ENCODE measurements around the gene VPS39.

The VPS39 gene

GRCh38 chr15:42184736-42185135 is 23.4 kb downstream of the VPS39 start:
- no peaks in the 10 kb centered on the region for H3K27me3 ChIP-seq (ENCODE audit: low read length)
- TF ChIP-seq CTCF (IDR thresholded peaks at IDR 0.05; ENCODE audit: insufficient read depth, low read length, poor library complexity, severe bottlenecking) (no peak), EZH2phosphoT487 (conservative IDR thresholded peaks at IDR 0.05; ENCODE audit: low read length) (no peak)
- no peaks in the 10 kb centered on the region for H3K79me2 ChIP-seq (ENCODE audit: insufficient read depth, low read length)
- no peak overlapping the region for H3K9ac ChIP-seq (ENCODE audit: low read length)
- no peak overlapping the region for H3K4me2 ChIP-seq (ENCODE audit: low read depth, low read length, poor library complexity, severe bottlenecking)
- peaks cover 11% of the 10 kb centered on the region for H3K36me3 ChIP-seq (ENCODE audit: low read length)
- no peaks in the 10 kb centered on the region for H3F3A ChIP-seq (ENCODE audit: insufficient read depth)
- no peak overlapping the region for H3K27ac ChIP-seq (ENCODE audit: low read depth, low read length)
- no peaks in the 10 kb centered on the region for H3K9me3 ChIP-seq (ENCODE audit: insufficient read depth, low read length)
- no peaks in the 10 kb centered on the region for H3K9me2 ChIP-seq (replicated peaks; ENCODE audit: insufficient read depth, low read length)
- H4K20me1 ChIP-seq (ENCODE audit: low read depth, low read length): no peaks in the 10 kb centered on the region
- no peak overlapping the region for H2AFZ ChIP-seq (ENCODE audit: low read depth, low read length, severe bottlenecking)
- no peak overlapping the region for H3K4me3 ChIP-seq (ENCODE audit: insufficient read depth, low read length, poor library complexity, severe bottlenecking)

GRCh38 chr15:42184296-42184695 is 23.8 kb downstream of the VPS39 start:
- no peaks in the 10 kb centered on the region for H3K9me3 ChIP-seq (ENCODE audit: insufficient read depth, low read length)
- no peaks in the 10 kb centered on the region for H3K79me2 ChIP-seq (ENCODE audit: insufficient read depth, low read length)
- H3K9ac ChIP-seq (ENCODE audit: low read length): no peak overlapping the region
- peaks cover 11% of the 10 kb centered on the region for H3K36me3 ChIP-seq (ENCODE audit: low read length)
- no peak overlapping the region for H3K27ac ChIP-seq (ENCODE audit: low read depth, low read length)
- H3K27me3 ChIP-seq (ENCODE audit: low read length): no peaks in the 10 kb centered on the region
- TF ChIP-seq EZH2phosphoT487 (conservative IDR thresholded peaks at IDR 0.05; ENCODE audit: low read length) (no peak), CTCF (IDR thresholded peaks at IDR 0.05; ENCODE audit: insufficient read depth, low read length, poor library complexity, severe bottlenecking) (no peak)
- H3K4me3 ChIP-seq (ENCODE audit: insufficient read depth, low read length, poor library complexity, severe bottlenecking): no peak overlapping the region
- no peaks in the 10 kb centered on the region for H3K9me2 ChIP-seq (replicated peaks; ENCODE audit: insufficient read depth, low read length)
- no peaks in the 10 kb centered on the region for H3F3A ChIP-seq (ENCODE audit: insufficient read depth)
- no peak overlapping the region for H2AFZ ChIP-seq (ENCODE audit: low read depth, low read length, severe bottlenecking)
- no peak overlapping the region for H3K4me2 ChIP-seq (ENCODE audit: low read depth, low read length, poor library complexity, severe bottlenecking)
- no peaks in the 10 kb centered on the region for H4K20me1 ChIP-seq (ENCODE audit: low read depth, low read length)

GRCh38 chr15:42182961-42183360 is 25.1 kb downstream of the VPS39 start:
- no peak for TF ChIP-seq EZH2phosphoT487 (conservative IDR thresholded peaks at IDR 0.05; ENCODE audit: low read length)
- H3K79me2 ChIP-seq (ENCODE audit: insufficient read depth, low read length): no peaks in the 10 kb centered on the region
- H4K20me1 ChIP-seq (ENCODE audit: low read depth, low read length): no peaks in the 10 kb centered on the region
- H3K9me2 ChIP-seq (replicated peaks; ENCODE audit: insufficient read depth, low read length): no peaks in the 10 kb centered on the region
- H3K4me2 ChIP-seq (ENCODE audit: low read depth, low read length, poor library complexity, severe bottlenecking): no peak overlapping the region
- H3K4me3 ChIP-seq (ENCODE audit: insufficient read depth, low read length, poor library complexity, severe bottlenecking): no peak overlapping the region
- no peaks in the 10 kb centered on the region for H3K9me3 ChIP-seq (ENCODE audit: insufficient read depth, low read length)
- no peak overlapping the region for H3K9ac ChIP-seq (ENCODE audit: low read length)
- no peak overlapping the region for H3K27ac ChIP-seq (ENCODE audit: low read depth, low read length)
- H3K36me3 ChIP-seq (ENCODE audit: low read length): peaks cover 14% of the 10 kb centered on the region
- H3K27me3 ChIP-seq (ENCODE audit: low read length): no peaks in the 10 kb centered on the region
- no peaks in the 10 kb centered on the region for H3F3A ChIP-seq (ENCODE audit: insufficient read depth)
- H2AFZ ChIP-seq (ENCODE audit: low read depth, low read length, severe bottlenecking): no peak overlapping the region

GRCh38 chr15:42182328-42182886 is 25.7 kb downstream of the VPS39 start:
- peaks cover 14% of the 10 kb centered on the region for H3K36me3 ChIP-seq (ENCODE audit: low read length)
- H3K27ac ChIP-seq (ENCODE audit: low read depth, low read length): no peak overlapping the region
- no peaks in the 10 kb centered on the region for H4K20me1 ChIP-seq (ENCODE audit: low read depth, low read length)
- no peak overlapping the region for H2AFZ ChIP-seq (ENCODE audit: low read depth, low read length, severe bottlenecking)
- no peaks in the 10 kb centered on the region for H3K9me3 ChIP-seq (ENCODE audit: insufficient read depth, low read length)
- H3K4me3 ChIP-seq (ENCODE audit: insufficient read depth, low read length, poor library complexity, severe bottlenecking): no peak overlapping the region
- H3K9me2 ChIP-seq (replicated peaks; ENCODE audit: insufficient read depth, low read length): no peaks in the 10 kb centered on the region
- no peaks in the 10 kb centered on the region for H3F3A ChIP-seq (ENCODE audit: insufficient read depth)
- no peak overlapping the region for H3K4me2 ChIP-seq (ENCODE audit: low read depth, low read length, poor library complexity, severe bottlenecking)
- H3K79me2 ChIP-seq (ENCODE audit: insufficient read depth, low read length): no peaks in the 10 kb centered on the region
- H3K27me3 ChIP-seq (ENCODE audit: low read length): no peaks in the 10 kb centered on the region
- no peak for TF ChIP-seq EZH2phosphoT487 (conservative IDR thresholded peaks at IDR 0.05; ENCODE audit: low read length)
- no peak for TF ChIP-seq CTCF (IDR thresholded peaks at IDR 0.05; ENCODE audit: insufficient read depth, low read length, poor library complexity, severe bottlenecking)
- no peak overlapping the region for H3K9ac ChIP-seq (ENCODE audit: low read length)

All from SU-DHL-6 (cell line).